ENCODE results near the gene INSRR. TPM values are rescaled to one million over a fixed set of nuclear protein-coding genes. Genes with fewer than 3 reads are reported as not detected.

INSRR gene
- total and polyA plus RNA-seq, 2 of the 4 experiments (the other 2 are of a cell fraction) = not detected

DNA sequence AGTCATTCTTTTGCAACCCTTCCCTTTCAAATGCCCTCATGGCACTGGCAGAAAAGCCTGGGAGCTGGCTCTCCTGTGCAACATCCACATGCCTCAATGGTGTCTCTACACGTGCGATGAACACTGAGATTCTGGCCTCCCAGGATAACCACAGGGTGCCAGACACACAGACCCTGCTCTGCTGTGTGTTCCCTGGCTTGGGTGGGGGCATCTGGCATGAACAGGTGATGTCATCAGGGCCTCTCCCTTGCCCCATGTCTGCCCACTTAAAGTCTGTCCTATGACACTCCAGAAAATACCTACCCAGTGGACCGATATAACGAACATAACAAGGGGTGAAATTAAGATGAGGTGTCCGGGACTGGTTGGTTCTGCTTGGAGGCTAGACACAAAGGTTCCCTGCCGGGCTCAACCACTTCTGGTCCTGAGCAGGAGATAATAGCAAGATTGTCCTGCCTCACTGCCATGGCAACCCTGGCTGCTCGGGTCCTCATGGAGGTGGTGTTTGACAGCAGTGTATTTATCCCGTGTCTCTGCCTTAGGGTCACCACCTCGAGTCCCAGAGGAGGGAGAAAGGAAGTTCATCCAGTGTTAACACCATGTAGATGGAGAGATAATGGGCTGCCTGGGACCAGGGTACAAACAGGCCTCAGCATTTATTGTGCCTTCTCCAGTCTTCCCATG, 19.3 kb downstream of the INSRR start:
- no peak overlapping the region for H4K5ac ChIP-seq (ENCODE audit: low read depth, low read length)
- no peak overlapping the region for H3K9ac ChIP-seq (ENCODE audit: low read depth, low read length)
- H2AK9ac ChIP-seq (replicated peaks; ENCODE audit: low read depth, low read length, poor library complexity) = no peak overlapping the region
- no peak overlapping the region for H3K4me2 ChIP-seq (ENCODE audit: low read depth, low read length)
- H2BK120ac ChIP-seq (ENCODE audit: low read depth, low read length) = no peak overlapping the region
- H3K9me3 ChIP-seq (ENCODE audit: control insufficient read depth, insufficient read depth, low read length) = no peaks in the 10 kb centered on the region; the same call in 1 of the 2 replicates
- dilution Hi-C loops (cut with HindIII; ENCODE audit: low sequenced_read_pairs, unreplicated experiment) (no loop called here), in situ Hi-C loops (cut with MboI; ENCODE audit: low sequenced_read_pairs) (no loop called here), intact Hi-C loops (cut with micrococcal nuclease) (loop anchor here (1.0 kb wide), 1 partner anchor 51 kb away; no protein-coding TSS in a partner anchor)
- no peak overlapping the region for H2BK20ac ChIP-seq (ENCODE audit: low read depth, low read length)
- POLR2A ChIA-PET (ENCODE audit: unreplicated experiment) = no interaction called here
- H2BK5ac ChIP-seq (ENCODE audit: low read depth, low read length, poor library complexity, severe bottlenecking) = no peak overlapping the region
- no peak overlapping the region for H3K4ac ChIP-seq (ENCODE audit: low read depth, low read length)
- no peaks in the 10 kb centered on the region for H3K79me1 ChIP-seq (ENCODE audit: low read depth in 1 of 2, low read length in 2 of 2)
- no peak overlapping the region for H2AK5ac ChIP-seq (ENCODE audit: low read depth, low read length)
- H3K36me3 ChIP-seq (ENCODE audit: control insufficient read depth, insufficient read depth, low read length) = no peaks in the 10 kb centered on the region
- H3K4me1 ChIP-seq (ENCODE audit: control insufficient read depth, insufficient read depth, low read length) = no peaks in the 10 kb centered on the region
- TF ChIP-seq FOS (IDR thresholded peaks at IDR 0.05; ENCODE audit: low read depth, low read length) (no peak), RAD21 (IDR thresholded peaks at IDR 0.05; ENCODE audit: low read length) (no peak), RFX5 (IDR thresholded peaks at IDR 0.05; ENCODE audit: low read depth, low read length) (no peak), NFE2L2 (IDR thresholded peaks at IDR 0.05; ENCODE audit: low read depth, low read length) (no peak), BHLHE40 (IDR thresholded peaks at IDR 0.05; ENCODE audit: low read depth, low read length) (no peak), MXI1 (IDR thresholded peaks at IDR 0.05; ENCODE audit: borderline replicate concordance, low read depth, low read length) (no peak)
- H4K20me1 ChIP-seq (ENCODE audit: insufficient read depth, low read length) = no peaks in the 10 kb centered on the region; the same call in none of the 2 replicates
- H3K56ac ChIP-seq (ENCODE audit: extremely low read depth, insufficient read depth, low read length) = no peak overlapping the region
- no peak overlapping the region for H3K4me3 ChIP-seq (ENCODE audit: insufficient read depth, low read depth, low read length)
- no TSS peak for BruUV-seq (replicated peaks)
- no peak for ATAC-seq (ENCODE audit: low read depth)
- H3K14ac ChIP-seq (replicated peaks; ENCODE audit: low read depth, low read length) = no peak overlapping the region
- H3K9me1 ChIP-seq (ENCODE audit: insufficient read depth, low read length) = no peaks in the 10 kb centered on the region
- no peak overlapping the region for H4K91ac ChIP-seq (ENCODE audit: insufficient read depth, low read depth, low read length)
- H3K23ac ChIP-seq (ENCODE audit: low read depth, low read length) = no peak overlapping the region
- CTCF ChIA-PET = interaction anchor here (0.7 to 3.7 kb wide), 8 partner anchors 9 to 150 kb away, joined by 3 to 26 read pairs (median 5); partner anchors contain the start of genes INSRR and NTRK1
- H3K18ac ChIP-seq (ENCODE audit: low read depth, low read length) = no peak overlapping the region
- no peak overlapping the region for H2BK15ac ChIP-seq (ENCODE audit: low read depth, low read length)
- no peak overlapping the region for H4K8ac ChIP-seq (ENCODE audit: low read depth in 2 of 2, low read length in 2 of 2)
- no peak overlapping the region for H3K27ac ChIP-seq (ENCODE audit: insufficient read depth, low read length)
- WGBS, 2 experiments (ENCODE audit: extremely low coverage in 2 of 2, insufficient read length in 1 of 2) = 0% methylated on average over 1 of the region's 9 CpGs; no CpG with 5 or more reads in 1 of the 2 experiments
- H3K27me3 ChIP-seq (ENCODE audit: control insufficient read depth, insufficient read depth, low read length) = peaks cover 83% of the 10 kb centered on the region
- no peak for DNase-seq
- no peak overlapping the region for H2AFZ ChIP-seq (replicated peaks; ENCODE audit: low read length, poor library complexity)

Data from IMR-90 (cell line).